COLO668 (cell line): ENCODE results near the gene PERM1.
"Not testable (repeated sequence)": the region's sequence is repeated elsewhere in the genome, so short reads cannot be mapped to it uniquely, and the experiment has no call there.

Source experiments
- DNase-seq: peaks from one replicate; lab custom pipeline; 2025; ENCODE audit not compliant: unreplicated experiment; lab: John Stamatoyannopoulos, UW

The PERM1 gene

GRCh38 chr1:1017397-1018320, 35.8 kb upstream of the PERM1 start:
- not testable (repeated sequence) for DNase-seq

- peak; percentile 39 for DNase-seq
Observed at GRCh38 chr1:1014799-1015681, 33.1 kb upstream of the PERM1 start.

GRCh38 chr1:1013922-1014648, 32.2 kb upstream of the PERM1 start:
- no peak for DNase-seq

GRCh38 chr1:1013105-1013921, 31.4 kb upstream of the PERM1 start, which contains the start of gene ISG15:
Gene ISG15 (plus strand): TSS chr1:1013497. CDS start chr1:1013574, 77 bp downstream.
- DNase-seq: peak; percentile 96

- not testable (repeated sequence) for DNase-seq
Observed at GRCh38 chr1:1012736-1013104, 30.8 kb upstream of the PERM1 start.

- no peak for DNase-seq
Observed at GRCh38 chr1:1011396-1011949, 29.6 kb upstream of the PERM1 start.

GRCh38 chr1:1010131-1010530, 28.2 kb upstream of the PERM1 start:
- DNase-seq: not testable (repeated sequence)

GRCh38 chr1:1006305-1007159, 24.6 kb upstream of the PERM1 start:
- DNase-seq: peak; percentile 93

GRCh38 chr1:1005774-1006304, 23.9 kb upstream of the PERM1 start:
- DNase-seq: no peak

GRCh38 chr1:1004780-1005697, 23.1 kb upstream of the PERM1 start:
- peak; percentile 58 for DNase-seq

- DNase-seq: no peak
Observed at GRCh38 chr1:1004420-1004779, 22.5 kb upstream of the PERM1 start.

GRCh38 chr1:1003618-1004419, 21.9 kb upstream of the PERM1 start:
- no peak for DNase-seq

GRCh38 chr1:1001057-1001783, 19.3 kb upstream of the PERM1 start:
- no peak for DNase-seq

- DNase-seq: peak; percentile 95
Observed at GRCh38 chr1:1000357-1001056, 18.6 kb upstream of the PERM1 start.

- peak; percentile 98 for DNase-seq
Observed at GRCh38 chr1:999725-1000356, 17.9 kb upstream of the PERM1 start, which contains the start of gene HES4. Gene HES4 (minus strand): TSS chr1:1000097. CDS start chr1:999973, 124 bp downstream.
